Erythroblast (primary cell): Measurements from ENCODE around the gene CTRB1.

ENCODE experiments used
- DNase-seq, 2 experiments: peaks; one replicate each; lab custom pipeline; 2025; lab: John Stamatoyannopoulos, UW
- GATA1 ChIP-seq: IDR thresholded peaks from 2 replicates; pipeline ENCODE4 v1.6.1; 2011; ENCODE audit warnings: low read depth, mild to moderate bottlenecking, control low read depth, low read length, moderate library complexity
- POLR2A ChIP-seq: IDR thresholded peaks from 2 replicates; pipeline ENCODE4 v1.6.1; 2011; ENCODE audit warnings: mild to moderate bottlenecking, low read length

The CTRB1 gene

GRCh38 chr16:75227361-75228142, 8.8 kb downstream of the CTRB1 start:
- TF ChIP-seq GATA1 (no peak), POLR2A (no peak)
- DNase-seq = no peak

- TF ChIP-seq POLR2A = no peak
- TF ChIP-seq GATA1 = no peak
- no peak for DNase-seq
Observed at GRCh38 chr16:75228143-75228976, 9.6 kb downstream of the CTRB1 start.

GRCh38 chr16:75229172-75230031, 10.6 kb downstream of the CTRB1 start:
- no peak for DNase-seq
- no peak for TF ChIP-seq GATA1
- TF ChIP-seq POLR2A = no peak

- DNase-seq = no peak
- TF ChIP-seq GATA1 = no peak
- TF ChIP-seq POLR2A = no peak
Observed at GRCh38 chr16:75230471-75231110, 11.8 kb downstream of the CTRB1 start.

GRCh38 chr16:75231570-75231969, 12.8 kb downstream of the CTRB1 start:
- no peak for TF ChIP-seq GATA1
- no peak for DNase-seq

GRCh38 chr16:75233611-75233938, 14.8 kb downstream of the CTRB1 start:
- no peak for TF ChIP-seq GATA1
- TF ChIP-seq POLR2A = no peak
- no peak for DNase-seq

GRCh38 chr16:75234856-75235696, 16.3 kb downstream of the CTRB1 start:
- DNase-seq = no peak
- TF ChIP-seq GATA1 (no peak), POLR2A (no peak)

- TF ChIP-seq GATA1 (no peak), POLR2A (no peak)
- no peak for DNase-seq
Observed at GRCh38 chr16:75235721-75236193, 17.0 kb downstream of the CTRB1 start.

GRCh38 chr16:75236232-75236631, 17.4 kb downstream of the CTRB1 start:
- no peak for DNase-seq

GRCh38 chr16:75236736-75237397, 18.1 kb downstream of the CTRB1 start:
- DNase-seq = no peak
- TF ChIP-seq POLR2A = no peak
- TF ChIP-seq GATA1 = no peak

More at GRCh38 chr16:75236232-75236631, 17.4 kb downstream of the CTRB1 start:
- TF ChIP-seq POLR2A (no peak), GATA1 (no peak)

GRCh38 chr16:75237398-75238131, 18.8 kb downstream of the CTRB1 start:
- no peak for TF ChIP-seq GATA1
- DNase-seq = no peak
